Liver (tissue), 9 donors: ENCODE data around the gene THTPA. TPM values are rescaled to one million over a fixed set of nuclear protein-coding genes. Genes with fewer than 3 reads are reported as not detected.

Source experiments
- DNase-seq: peaks from one replicate; pipeline ENCODE4 v3.0.0-alpha.2; 2017; ENCODE audit warnings: low spot score
- H3K27ac ChIP-seq, 2 donors: one replicate each; pipeline ENCODE4 v1.7.0; 2013; ENCODE audit warnings: inconsistent platforms in 2 of 2, low read length in 2 of 2, control low read depth in 1 of 2, low read depth in 1 of 2, mild to moderate bottlenecking in 1 of 2
- H3K27me3 ChIP-seq, 4 donors: one replicate each; pipeline versions ENCODE4 v1.6.1 to v1.7.0; 2013; ENCODE audit warnings: low read length in 3 of 4, inconsistent platforms in 1 of 4, mild to moderate bottlenecking in 1 of 4, moderate library complexity in 1 of 4; ENCODE audit not compliant: control insufficient read depth in 4 of 4, insufficient read depth in 4 of 4
- H3K36me3 ChIP-seq, 4 donors: one replicate each; pipeline versions ENCODE4 v1.6.1 to v1.7.0; 2013; ENCODE audit warnings: low read length in 3 of 4, mild to moderate bottlenecking in 3 of 4, low read depth in 1 of 4, moderate library complexity in 1 of 4; ENCODE audit not compliant: control insufficient read depth in 4 of 4, insufficient read depth in 3 of 4
- H3K4me1 ChIP-seq, 4 donors: one replicate each; pipeline versions ENCODE4 v1.6.1 to v1.7.0; 2013; ENCODE audit warnings: low read length in 3 of 4, mild to moderate bottlenecking in 3 of 4, moderate library complexity in 1 of 4; ENCODE audit not compliant: control insufficient read depth in 4 of 4, insufficient read depth in 4 of 4
- H3K4me3 ChIP-seq, 3 donors: one replicate each; pipeline versions ENCODE4 v1.6.1 to v1.7.0; 2013; ENCODE audit warnings: low read length in 3 of 3, control low read depth in 1 of 3, low read depth in 1 of 3, mild to moderate bottlenecking in 1 of 3
- H3K9ac ChIP-seq, 2 donors: one replicate each; pipeline ENCODE4 v1.7.0; 2013; ENCODE audit warnings: low read length in 2 of 2, mild to moderate bottlenecking in 2 of 2, moderate library complexity in 2 of 2, control low read depth in 1 of 2, low read depth in 1 of 2
- H3K9me3 ChIP-seq, 4 donors: one replicate each; pipeline versions ENCODE4 v1.6.1 to v1.7.0; 2013; ENCODE audit warnings: low read length in 3 of 4; ENCODE audit not compliant: control insufficient read depth in 4 of 4
- EGR1 ChIP-seq, 2 donors: IDR thresholded peaks; 2 replicates each; pipeline ENCODE4 v1.6.1; 2016 to 2018; ENCODE audit warnings: antibody characterized with exemption in 2 of 2, low read depth in 2 of 2
- FOXA1 ChIP-seq: IDR thresholded peaks from 2 replicates; pipeline ENCODE4 v1.6.1; 2016; ENCODE audit warnings: antibody characterized with exemption
- FOXA2 ChIP-seq: IDR thresholded peaks from 2 replicates; pipeline ENCODE4 v1.6.1; 2016; ENCODE audit warnings: antibody characterized with exemption
- GABPA ChIP-seq, 2 donors: IDR thresholded peaks in 1 of 2; conservative IDR thresholded peaks in 1 of 2; 2 replicates each; pipeline ENCODE4 v1.6.1; 2016; ENCODE audit warnings: antibody characterized with exemption in 2 of 2, mild to moderate bottlenecking in 1 of 2, moderate library complexity in 1 of 2
- HNF4A ChIP-seq, 2 donors: conservative IDR thresholded peaks; 2 replicates each; pipeline ENCODE4 v1.6.1; 2016; ENCODE audit warnings: antibody characterized with exemption in 2 of 2, mild to moderate bottlenecking in 2 of 2
- HNF4G ChIP-seq: IDR thresholded peaks from 2 replicates; pipeline ENCODE4 v1.6.1; 2016; ENCODE audit warnings: antibody characterized with exemption
- JUND ChIP-seq, 2 donors: IDR thresholded peaks; 2 replicates each; pipeline ENCODE4 v1.6.1; 2016; ENCODE audit warnings: antibody characterized with exemption in 2 of 2
- NR2F2 ChIP-seq: IDR thresholded peaks from 2 replicates; pipeline ENCODE4 v1.6.1; 2016; ENCODE audit warnings: antibody characterized with exemption
- SP1 ChIP-seq: IDR thresholded peaks from 2 replicates; pipeline ENCODE4 v1.6.1; 2018; ENCODE audit warnings: antibody characterized with exemption, mild to moderate bottlenecking
- TAF1 ChIP-seq: conservative IDR thresholded peaks from 2 replicates; pipeline ENCODE4 v1.6.1; 2016; ENCODE audit warnings: antibody characterized with exemption, mild to moderate bottlenecking
- YY1 ChIP-seq: IDR thresholded peaks from 2 replicates; pipeline ENCODE4 v1.6.1; 2016; ENCODE audit warnings: antibody characterized with exemption, mild to moderate bottlenecking
- WGBS: extraction: QIAGEN DNeasy Blood & Tissue Kit; methylation state at CpG from one replicate; pipeline ENCODE4 v1.1.7; 2013; 5-methylcytosine and 5-hydroxymethylcytosine counted together
- polyA plus RNA-seq, 2 donors: library from polyadenylated mRNA; stranded (reverse) in 1 of 2; unstranded in 1 of 2; fragments of 200-250 nt in 1 of 2; fragments of >200 nt in 1 of 2; fragmentation: Nextera tagmentation in 1 of 2; extraction: Ambion mirVana in 1 of 2; gene quantifications; one replicate each; pipeline versions ENCODE4 v1.2.1 to v1.2.3, GENCODE V29; 2013 to 2015
- total RNA-seq, 2 donors: library from RNA; depleted of rRNA; stranded (reverse); fragments of >200 nt; gene quantifications; one replicate each; pipeline ENCODE4 v1.2.3, GENCODE V29; 2014
- TF ChIP-seq, protein P1 (sequence below): IDR thresholded peaks from 2 replicates; pipeline ENCODE4 v1.6.1; 2016; ENCODE audit warnings: antibody characterized with exemption
- TF ChIP-seq, protein P2 (sequence below): IDR thresholded peaks from 2 replicates; pipeline ENCODE4 v1.6.1; 2016; ENCODE audit warnings: antibody characterized with exemption
- TF ChIP-seq, protein P3 (sequence below): IDR thresholded peaks from 2 replicates; pipeline ENCODE4 v1.6.1; 2016; ENCODE audit warnings: antibody characterized with exemption
- TF ChIP-seq, protein P4 (sequence below): fragments of 150-350 bp; IDR thresholded peaks from 2 replicates; pipeline ENCODE4 v1.5.1; 2017; ENCODE audit warnings: improper control_type of control experiment, low read depth, low read length; ENCODE audit not compliant: missing input control
- TF ChIP-seq, protein P5 (sequence below): IDR thresholded peaks from 2 replicates; pipeline ENCODE4 v1.6.1; 2016; ENCODE audit warnings: antibody characterized with exemption, mild to moderate bottlenecking
- donor health status: healthy.
- donor health status: healthy.
- donor health status: healthy.
- donor health status: healthy.
- donor health status: healthy.

The THTPA gene
- total and polyA plus RNA-seq, 4 donors, result 7.3 to 19.8 (median 9.9) TPM

DNA sequence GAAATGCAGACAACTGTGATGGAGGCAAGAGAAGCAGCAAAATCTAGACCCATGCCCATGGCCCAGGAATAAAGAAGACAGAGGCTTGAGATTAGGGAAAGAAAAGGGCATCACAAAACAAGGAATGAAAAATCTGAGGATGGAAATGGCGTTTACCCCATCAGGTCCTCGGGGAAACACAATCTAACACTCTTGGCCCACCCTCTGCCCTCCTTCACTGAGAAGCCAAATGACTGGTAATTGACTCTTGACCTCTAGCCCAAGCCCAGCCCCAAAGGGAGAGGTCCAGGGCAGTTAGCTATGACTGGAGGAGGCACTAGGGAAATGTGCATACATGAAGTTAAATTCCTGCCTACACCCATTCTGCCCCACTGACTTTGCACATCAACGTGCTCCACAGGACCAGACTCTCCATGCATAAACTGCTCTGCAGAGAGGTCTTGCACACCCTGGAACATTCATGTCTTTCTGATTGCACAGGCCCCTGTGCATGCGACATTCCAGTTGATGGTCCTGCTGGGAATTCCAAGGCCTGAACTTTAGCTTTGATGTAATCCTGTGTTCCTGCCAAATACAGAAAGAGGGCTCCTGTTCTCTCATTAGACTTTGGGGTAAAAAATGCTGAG, 10.2 kb upstream of the THTPA start:
- 88% methylated on average over 4 of the region's 4 CpGs for WGBS
- TF ChIP-seq, protein P1, sequence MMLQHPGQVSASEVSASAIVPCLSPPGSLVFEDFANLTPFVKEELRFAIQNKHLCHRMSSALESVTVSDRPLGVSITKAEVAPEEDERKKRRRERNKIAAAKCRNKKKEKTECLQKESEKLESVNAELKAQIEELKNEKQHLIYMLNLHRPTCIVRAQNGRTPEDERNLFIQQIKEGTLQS, result no peak
- TF ChIP-seq JUND (IDR thresholded peaks at IDR 0.05) (no peak), FOXA1 (no peak), SP1 (no peak), TAF1 (no peak), FOXA2 (no peak), HNF4A (conservative IDR thresholded peaks at IDR 0.05) (no peak), NR2F2 (no peak)
- TF ChIP-seq, protein P2, sequence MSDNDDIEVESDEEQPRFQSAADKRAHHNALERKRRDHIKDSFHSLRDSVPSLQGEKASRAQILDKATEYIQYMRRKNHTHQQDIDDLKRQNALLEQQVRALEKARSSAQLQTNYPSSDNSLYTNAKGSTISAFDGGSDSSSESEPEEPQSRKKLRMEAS, result no peak
- TF ChIP-seq, protein P3, sequence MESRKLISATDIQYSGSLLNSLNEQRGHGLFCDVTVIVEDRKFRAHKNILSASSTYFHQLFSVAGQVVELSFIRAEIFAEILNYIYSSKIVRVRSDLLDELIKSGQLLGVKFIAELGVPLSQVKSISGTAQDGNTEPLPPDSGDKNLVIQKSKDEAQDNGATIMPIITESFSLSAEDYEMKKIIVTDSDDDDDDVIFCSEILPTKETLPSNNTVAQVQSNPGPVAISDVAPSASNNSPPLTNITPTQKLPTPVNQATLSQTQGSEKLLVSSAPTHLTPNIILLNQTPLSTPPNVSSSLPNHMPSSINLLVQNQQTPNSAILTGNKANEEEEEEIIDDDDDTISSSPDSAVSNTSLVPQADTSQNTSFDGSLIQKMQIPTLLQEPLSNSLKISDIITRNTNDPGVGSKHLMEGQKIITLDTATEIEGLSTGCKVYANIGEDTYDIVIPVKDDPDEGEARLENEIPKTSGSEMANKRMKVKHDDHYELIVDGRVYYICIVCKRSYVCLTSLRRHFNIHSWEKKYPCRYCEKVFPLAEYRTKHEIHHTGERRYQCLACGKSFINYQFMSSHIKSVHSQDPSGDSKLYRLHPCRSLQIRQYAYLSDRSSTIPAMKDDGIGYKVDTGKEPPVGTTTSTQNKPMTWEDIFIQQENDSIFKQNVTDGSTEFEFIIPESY, result no peak
- H3K27me3 ChIP-seq, result no peaks in the 10 kb centered on the region
- DNase-seq, result no peak
- H3K9me3 ChIP-seq, result no peaks in the 10 kb centered on the region
- H3K4me1 ChIP-seq, result peaks cover 0 to 5% (median 3%) of the 10 kb centered on the region in 4 donors
- H3K4me3 ChIP-seq, result no peak overlapping the region
- no peak overlapping the region for H3K27ac ChIP-seq
- no peaks in the 10 kb centered on the region for H3K36me3 ChIP-seq
- no peak overlapping the region for H3K9ac ChIP-seq

DNA sequence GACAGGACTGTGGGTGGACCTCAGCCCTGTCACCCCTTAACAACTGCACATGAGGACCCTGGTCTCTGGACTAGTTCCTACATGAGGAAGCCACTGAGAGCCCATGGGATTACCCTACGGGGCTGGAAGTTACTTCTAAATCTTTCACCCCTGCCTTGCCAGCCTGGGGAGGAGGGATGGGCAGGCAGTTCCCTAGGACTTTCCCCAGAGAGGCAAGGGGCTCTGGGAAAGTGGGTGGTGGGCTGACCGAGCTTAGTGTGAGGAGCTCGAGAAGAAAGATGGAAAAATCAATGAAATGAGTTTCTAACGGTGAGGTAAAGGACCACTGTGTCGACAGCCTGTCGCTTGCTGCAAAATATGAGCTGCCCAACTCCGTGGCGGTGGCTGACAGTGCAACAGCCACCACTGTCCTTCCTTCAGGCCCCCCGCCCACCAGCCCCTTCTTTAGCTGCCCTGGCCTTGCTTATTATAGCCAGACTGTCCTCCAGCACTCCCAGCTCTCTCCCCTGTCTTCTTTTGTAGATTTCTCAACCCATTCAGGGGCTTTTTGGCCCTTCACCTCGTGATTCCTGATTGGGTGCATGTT, 9.5 kb upstream of the THTPA start:
- Histone ChIP-seq H3K4me3 (no peak overlapping the region), H3K27me3 (no peaks in the 10 kb centered on the region), H3K27ac (no peak overlapping the region), H3K36me3 (no peaks in the 10 kb centered on the region), H3K9me3 (no peaks in the 10 kb centered on the region), H3K4me1 (peaks cover 0 to 11% (median 7%) of the 10 kb centered on the region in 4 donors), H3K9ac (no peak overlapping the region)
- no peak for DNase-seq
- TF ChIP-seq YY1, result no peak
- TF ChIP-seq, protein P1, result no peak
- no peak for TF ChIP-seq SP1
- TF ChIP-seq EGR1 (IDR thresholded peaks at IDR 0.05; ENCODE audit: low read depth in 2 of 2), result no peak
- TF ChIP-seq, protein P4, sequence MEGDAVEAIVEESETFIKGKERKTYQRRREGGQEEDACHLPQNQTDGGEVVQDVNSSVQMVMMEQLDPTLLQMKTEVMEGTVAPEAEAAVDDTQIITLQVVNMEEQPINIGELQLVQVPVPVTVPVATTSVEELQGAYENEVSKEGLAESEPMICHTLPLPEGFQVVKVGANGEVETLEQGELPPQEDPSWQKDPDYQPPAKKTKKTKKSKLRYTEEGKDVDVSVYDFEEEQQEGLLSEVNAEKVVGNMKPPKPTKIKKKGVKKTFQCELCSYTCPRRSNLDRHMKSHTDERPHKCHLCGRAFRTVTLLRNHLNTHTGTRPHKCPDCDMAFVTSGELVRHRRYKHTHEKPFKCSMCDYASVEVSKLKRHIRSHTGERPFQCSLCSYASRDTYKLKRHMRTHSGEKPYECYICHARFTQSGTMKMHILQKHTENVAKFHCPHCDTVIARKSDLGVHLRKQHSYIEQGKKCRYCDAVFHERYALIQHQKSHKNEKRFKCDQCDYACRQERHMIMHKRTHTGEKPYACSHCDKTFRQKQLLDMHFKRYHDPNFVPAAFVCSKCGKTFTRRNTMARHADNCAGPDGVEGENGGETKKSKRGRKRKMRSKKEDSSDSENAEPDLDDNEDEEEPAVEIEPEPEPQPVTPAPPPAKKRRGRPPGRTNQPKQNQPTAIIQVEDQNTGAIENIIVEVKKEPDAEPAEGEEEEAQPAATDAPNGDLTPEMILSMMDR, result no peak
- TF ChIP-seq, protein P5, sequence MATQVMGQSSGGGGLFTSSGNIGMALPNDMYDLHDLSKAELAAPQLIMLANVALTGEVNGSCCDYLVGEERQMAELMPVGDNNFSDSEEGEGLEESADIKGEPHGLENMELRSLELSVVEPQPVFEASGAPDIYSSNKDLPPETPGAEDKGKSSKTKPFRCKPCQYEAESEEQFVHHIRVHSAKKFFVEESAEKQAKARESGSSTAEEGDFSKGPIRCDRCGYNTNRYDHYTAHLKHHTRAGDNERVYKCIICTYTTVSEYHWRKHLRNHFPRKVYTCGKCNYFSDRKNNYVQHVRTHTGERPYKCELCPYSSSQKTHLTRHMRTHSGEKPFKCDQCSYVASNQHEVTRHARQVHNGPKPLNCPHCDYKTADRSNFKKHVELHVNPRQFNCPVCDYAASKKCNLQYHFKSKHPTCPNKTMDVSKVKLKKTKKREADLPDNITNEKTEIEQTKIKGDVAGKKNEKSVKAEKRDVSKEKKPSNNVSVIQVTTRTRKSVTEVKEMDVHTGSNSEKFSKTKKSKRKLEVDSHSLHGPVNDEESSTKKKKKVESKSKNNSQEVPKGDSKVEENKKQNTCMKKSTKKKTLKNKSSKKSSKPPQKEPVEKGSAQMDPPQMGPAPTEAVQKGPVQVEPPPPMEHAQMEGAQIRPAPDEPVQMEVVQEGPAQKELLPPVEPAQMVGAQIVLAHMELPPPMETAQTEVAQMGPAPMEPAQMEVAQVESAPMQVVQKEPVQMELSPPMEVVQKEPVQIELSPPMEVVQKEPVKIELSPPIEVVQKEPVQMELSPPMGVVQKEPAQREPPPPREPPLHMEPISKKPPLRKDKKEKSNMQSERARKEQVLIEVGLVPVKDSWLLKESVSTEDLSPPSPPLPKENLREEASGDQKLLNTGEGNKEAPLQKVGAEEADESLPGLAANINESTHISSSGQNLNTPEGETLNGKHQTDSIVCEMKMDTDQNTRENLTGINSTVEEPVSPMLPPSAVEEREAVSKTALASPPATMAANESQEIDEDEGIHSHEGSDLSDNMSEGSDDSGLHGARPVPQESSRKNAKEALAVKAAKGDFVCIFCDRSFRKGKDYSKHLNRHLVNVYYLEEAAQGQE, result no peak
- TF ChIP-seq FOXA2, result no peak
- no peak for TF ChIP-seq HNF4G
- no peak for TF ChIP-seq HNF4A (conservative IDR thresholded peaks at IDR 0.05)
- no peak for TF ChIP-seq GABPA (IDR thresholded peaks at IDR 0.05 in 1 of 2, conservative IDR thresholded peaks at IDR 0.05 in 1 of 2)
- no peak for TF ChIP-seq JUND (IDR thresholded peaks at IDR 0.05)
- TF ChIP-seq, protein P3, result no peak
- TF ChIP-seq NR2F2, result no peak
- no peak for TF ChIP-seq TAF1
- WGBS, result 78% methylated on average over 10 of the region's 10 CpGs
